HCT116 (cell line): ENCODE data around the gene ZNF334. TPM values are rescaled to one million over a fixed set of nuclear protein-coding genes. Genes with fewer than 3 reads are reported as not detected.

Experiments
- ATAC-seq: fragments of 200-7000 bp; cut with Tn5 transposase; 2 replicates; pipeline ENCODE4 v1.9.1; 2020; ENCODE audit warnings: mild to moderate bottlenecking, moderate library complexity
- BruUV-seq: library from RNA; stranded (reverse); fragments of 400-500 nt; replicated peaks from 2 replicates; lab custom pipeline; 2021; lab: Mats Ljungman, UMichigan
- CTCF ChIA-PET: fragments of 300-600 bp; sonication (Branson Sonifier 250); formaldehyde crosslinking; loops from one replicate; lab custom pipeline; 2021; ENCODE audit warnings: antibody characterized with exemption; lab: Charles Lee
- POLR2A ChIA-PET: fragments of 300-600, 350-600 bp; sonication (Branson Sonifier 250); formaldehyde crosslinking; loops from one replicate; lab custom pipeline; 2021; ENCODE audit warnings: antibody characterized with exemption; lab: Charles Lee
- RAD21 ChIA-PET, 2 experiments: fragments of 300-600 bp; sonication (Branson Sonifier 250); formaldehyde crosslinking; loops; one replicate each; lab custom pipeline; 2023; ENCODE audit warnings: low total read pairs in 2 of 2; ENCODE audit not compliant: uncharacterized antibody in 2 of 2, unreplicated experiment in 2 of 2, low non-redundant PET in 1 of 2; lab: Charles Lee
- DNase-seq: peaks from one replicate; pipeline ENCODE4 v3.0.0-alpha.2; 2010; ENCODE audit warnings: low read depth, low spot score
- H2AFZ ChIP-seq: fragments of 200-600 bp; shearing (Covaris generic), sonication (generic); 2 replicates; pipeline ENCODE4 v1.6.1; 2017; ENCODE audit warnings: low read depth, mixed run types, mixed read lengths, antibody characterized with exemption, low read length; ENCODE audit not compliant: poor library complexity, severe bottlenecking
- H3K27ac ChIP-seq: 2 replicates; pipeline ENCODE4 v1.5.1; 2012; ENCODE audit warnings: low read depth, low read length
- H3K27me3 ChIP-seq: fragments of 200-600 bp; sonication (generic); 2 replicates; pipeline ENCODE4 v1.6.1; 2016; ENCODE audit warnings: mixed run types, low read length, mixed read lengths; ENCODE audit not compliant: insufficient read depth
- H3K36me3 ChIP-seq, 2 experiments: fragments of 200-500 bp in 1 of 2; fragments of 200-600 bp in 1 of 2; sonication (Bioruptor generic) in 1 of 2; sonication (generic) in 1 of 2; 2 replicates each; pipeline versions ENCODE4 v1.5.1 to v1.6.1; 2014 to 2016; ENCODE audit warnings: low read length in 2 of 2, inconsistent platforms in 1 of 2, mixed read lengths in 1 of 2, mixed run types in 1 of 2; ENCODE audit not compliant: insufficient read depth in 2 of 2, control insufficient read depth in 1 of 2
- H3K4me1 ChIP-seq, 2 experiments: fragments of 200-600 bp in 1 of 2; sonication (generic) in 1 of 2; 2 replicates each; pipeline versions ENCODE4 v1.5.1 to v1.6.1; 2012 to 2017; ENCODE audit warnings: low read length in 2 of 2, inconsistent platforms in 1 of 2, mild to moderate bottlenecking in 1 of 2, mixed read lengths in 1 of 2, mixed run types in 1 of 2, moderate library complexity in 1 of 2; ENCODE audit not compliant: insufficient read depth in 2 of 2, control insufficient read depth in 1 of 2
- H3K4me2 ChIP-seq: fragments of 200-600 bp; sonication (generic); 2 replicates; pipeline ENCODE4 v1.6.1; 2017; ENCODE audit warnings: mixed run types, low read length, mixed read lengths
- H3K4me3 ChIP-seq, 2 experiments: fragments of 200-600 bp in 1 of 2; sonication (generic) in 1 of 2; replicated peaks in 1 of 2; 2 replicates each; pipeline ENCODE4 v1.5.1; 2011 to 2016; ENCODE audit warnings: low read length in 2 of 2, control low read depth in 1 of 2, low read depth in 1 of 2, mild to moderate bottlenecking in 1 of 2, mixed read lengths in 1 of 2, mixed run types in 1 of 2
- H3K79me2 ChIP-seq: fragments of 200-600 bp; sonication (generic); 2 replicates; pipeline ENCODE4 v1.6.1; 2017; ENCODE audit warnings: mild to moderate bottlenecking, mixed run types, low read length, moderate library complexity, mixed read lengths; ENCODE audit not compliant: insufficient read depth
- H3K9ac ChIP-seq: fragments of 200-600 bp; sonication (generic); 2 replicates; pipeline ENCODE4 v1.6.1; 2016; ENCODE audit warnings: low read length, mixed read lengths
- H3K9me2 ChIP-seq: fragments of 200-600 bp; sonication (generic), shearing (Covaris generic); 2 replicates; pipeline ENCODE4 v1.6.1; 2017; ENCODE audit warnings: mixed run types, mild to moderate bottlenecking, moderate library complexity; ENCODE audit not compliant: insufficient read depth
- H3K9me3 ChIP-seq, 2 experiments: fragments of 200-500 bp in 1 of 2; fragments of 200-600 bp in 1 of 2; sonication (Bioruptor generic) in 1 of 2; sonication (generic) in 1 of 2; 2 replicates each; pipeline ENCODE4 v1.6.1; 2014 to 2017; ENCODE audit warnings: low read length in 2 of 2, mixed read lengths in 2 of 2, inconsistent platforms in 1 of 2, low read depth in 1 of 2, mild to moderate bottlenecking in 1 of 2, mixed run types in 1 of 2, moderate library complexity in 1 of 2; ENCODE audit not compliant: control insufficient read depth in 1 of 2, insufficient read depth in 1 of 2
- H4K20me1 ChIP-seq: fragments of 200-600 bp; sonication (generic), shearing (Covaris generic); 2 replicates; pipeline ENCODE4 v1.6.1; 2017; ENCODE audit warnings: mixed run types, mild to moderate bottlenecking, moderate library complexity; ENCODE audit not compliant: insufficient read depth
- CBX3 ChIP-seq: IDR thresholded peaks from 2 replicates; pipeline ENCODE4 v1.6.1; 2012; ENCODE audit warnings: low read depth
- CEBPB ChIP-seq: IDR thresholded peaks from 2 replicates; pipeline ENCODE4 v1.6.1; 2012; ENCODE audit warnings: low read depth
- EGR1 ChIP-seq: IDR thresholded peaks from 2 replicates; pipeline ENCODE4 v1.6.1; 2012; ENCODE audit warnings: low read depth
- ELF1 ChIP-seq: IDR thresholded peaks from 2 replicates; pipeline ENCODE4 v1.6.1; 2012; ENCODE audit warnings: low read depth, borderline replicate concordance
- EZH2phosphoT487 ChIP-seq: fragments of 200-600 bp; IDR thresholded peaks from 2 replicates; pipeline ENCODE4 v1.6.1; 2018; ENCODE audit warnings: antibody characterized with exemption, borderline replicate concordance
- FOSL1 ChIP-seq: IDR thresholded peaks from 2 replicates; pipeline ENCODE4 v1.6.1; 2012; ENCODE audit warnings: low read depth
- JUND ChIP-seq: IDR thresholded peaks from 2 replicates; pipeline ENCODE4 v1.6.1; 2012
- POLR2AphosphoS5 ChIP-seq: IDR thresholded peaks from 2 replicates; pipeline ENCODE4 v1.6.1; 2011; ENCODE audit warnings: mild to moderate bottlenecking, low read depth, low read length, moderate library complexity
- SIN3A ChIP-seq: IDR thresholded peaks from 2 replicates; pipeline ENCODE4 v1.6.1; 2012; ENCODE audit warnings: low read depth
- SP1 ChIP-seq: IDR thresholded peaks from 2 replicates; pipeline ENCODE4 v1.6.1; 2012; ENCODE audit warnings: low read depth
- SRF ChIP-seq: IDR thresholded peaks from 2 replicates; pipeline ENCODE4 v1.6.1; 2012; ENCODE audit warnings: low read depth
- TCF7L2 ChIP-seq: IDR thresholded peaks from 2 replicates; pipeline ENCODE4 v1.7.0; 2011; ENCODE audit warnings: borderline replicate concordance, inconsistent platforms; ENCODE audit not compliant: insufficient read depth, insufficient read length; ENCODE audit errors: extremely low read depth
- ZNF274 ChIP-seq: fragments of 200-500 bp; sonication (Bioruptor generic); IDR thresholded peaks from 2 replicates; pipeline ENCODE4 v1.6.1; 2014; ENCODE audit warnings: mild to moderate bottlenecking, low read depth, low read length, inconsistent platforms
- intact Hi-C: fragments of 100-400 bp; cut with micrococcal nuclease; formaldehyde crosslinking; loops from 2 replicates; pipeline ENCODE4 v1.10.0; 2022
- total RNA-seq: library from RNA; stranded (reverse); gene quantifications from one replicate; pipeline ENCODE4 v1.2.1, GENCODE V29; 2021; ENCODE audit not compliant: unreplicated experiment
- TF ChIP-seq, protein P1 (sequence below): IDR thresholded peaks from 2 replicates; pipeline ENCODE4 v1.6.1; 2012; ENCODE audit warnings: low read depth
- TF ChIP-seq, protein P2 (sequence below): IDR thresholded peaks from 2 replicates; pipeline ENCODE4 v1.6.1; 2011; ENCODE audit warnings: mild to moderate bottlenecking, low read length, moderate library complexity; ENCODE audit not compliant: insufficient replicate concordance; ENCODE audit errors: extremely low read depth
- TF ChIP-seq, protein P3 (sequence below): IDR thresholded peaks from 2 replicates; pipeline ENCODE4 v1.6.1; 2012
- TF ChIP-seq, protein P4 (sequence below): IDR thresholded peaks from 2 replicates; pipeline ENCODE4 v1.6.1; 2012

Gene ZNF334
- total RNA-seq, 1 experiment from 2014 or later: not detected

DNA sequence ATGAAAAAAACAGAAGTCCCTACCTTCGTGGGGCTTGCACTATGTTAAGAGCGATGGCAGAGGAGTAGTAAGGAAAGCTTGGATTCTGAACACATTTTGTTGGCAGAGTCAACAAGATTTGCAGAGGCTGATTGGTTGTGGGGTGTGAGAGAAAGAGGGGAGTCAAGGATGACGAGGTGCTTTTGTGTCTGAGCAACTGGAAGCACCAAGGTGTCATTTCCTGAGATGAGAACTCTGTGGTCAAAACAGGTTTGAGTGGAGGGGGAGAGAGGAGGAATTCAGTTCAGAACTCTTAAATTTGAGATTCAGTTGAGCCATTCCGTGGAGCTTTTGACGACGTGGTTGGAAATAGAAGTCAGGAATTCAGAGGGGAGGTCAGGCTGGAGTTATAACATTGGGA lies 33.6 kb upstream of the ZNF334 start:
- no peak for TF ChIP-seq ELF1
- no peak for TF ChIP-seq CEBPB
- no peak for TF ChIP-seq EGR1
- TF ChIP-seq, protein P1, sequence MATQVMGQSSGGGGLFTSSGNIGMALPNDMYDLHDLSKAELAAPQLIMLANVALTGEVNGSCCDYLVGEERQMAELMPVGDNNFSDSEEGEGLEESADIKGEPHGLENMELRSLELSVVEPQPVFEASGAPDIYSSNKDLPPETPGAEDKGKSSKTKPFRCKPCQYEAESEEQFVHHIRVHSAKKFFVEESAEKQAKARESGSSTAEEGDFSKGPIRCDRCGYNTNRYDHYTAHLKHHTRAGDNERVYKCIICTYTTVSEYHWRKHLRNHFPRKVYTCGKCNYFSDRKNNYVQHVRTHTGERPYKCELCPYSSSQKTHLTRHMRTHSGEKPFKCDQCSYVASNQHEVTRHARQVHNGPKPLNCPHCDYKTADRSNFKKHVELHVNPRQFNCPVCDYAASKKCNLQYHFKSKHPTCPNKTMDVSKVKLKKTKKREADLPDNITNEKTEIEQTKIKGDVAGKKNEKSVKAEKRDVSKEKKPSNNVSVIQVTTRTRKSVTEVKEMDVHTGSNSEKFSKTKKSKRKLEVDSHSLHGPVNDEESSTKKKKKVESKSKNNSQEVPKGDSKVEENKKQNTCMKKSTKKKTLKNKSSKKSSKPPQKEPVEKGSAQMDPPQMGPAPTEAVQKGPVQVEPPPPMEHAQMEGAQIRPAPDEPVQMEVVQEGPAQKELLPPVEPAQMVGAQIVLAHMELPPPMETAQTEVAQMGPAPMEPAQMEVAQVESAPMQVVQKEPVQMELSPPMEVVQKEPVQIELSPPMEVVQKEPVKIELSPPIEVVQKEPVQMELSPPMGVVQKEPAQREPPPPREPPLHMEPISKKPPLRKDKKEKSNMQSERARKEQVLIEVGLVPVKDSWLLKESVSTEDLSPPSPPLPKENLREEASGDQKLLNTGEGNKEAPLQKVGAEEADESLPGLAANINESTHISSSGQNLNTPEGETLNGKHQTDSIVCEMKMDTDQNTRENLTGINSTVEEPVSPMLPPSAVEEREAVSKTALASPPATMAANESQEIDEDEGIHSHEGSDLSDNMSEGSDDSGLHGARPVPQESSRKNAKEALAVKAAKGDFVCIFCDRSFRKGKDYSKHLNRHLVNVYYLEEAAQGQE: no peak
- no peak for TF ChIP-seq FOSL1
- TF ChIP-seq JUND: no peak
- TF ChIP-seq, protein P2, sequence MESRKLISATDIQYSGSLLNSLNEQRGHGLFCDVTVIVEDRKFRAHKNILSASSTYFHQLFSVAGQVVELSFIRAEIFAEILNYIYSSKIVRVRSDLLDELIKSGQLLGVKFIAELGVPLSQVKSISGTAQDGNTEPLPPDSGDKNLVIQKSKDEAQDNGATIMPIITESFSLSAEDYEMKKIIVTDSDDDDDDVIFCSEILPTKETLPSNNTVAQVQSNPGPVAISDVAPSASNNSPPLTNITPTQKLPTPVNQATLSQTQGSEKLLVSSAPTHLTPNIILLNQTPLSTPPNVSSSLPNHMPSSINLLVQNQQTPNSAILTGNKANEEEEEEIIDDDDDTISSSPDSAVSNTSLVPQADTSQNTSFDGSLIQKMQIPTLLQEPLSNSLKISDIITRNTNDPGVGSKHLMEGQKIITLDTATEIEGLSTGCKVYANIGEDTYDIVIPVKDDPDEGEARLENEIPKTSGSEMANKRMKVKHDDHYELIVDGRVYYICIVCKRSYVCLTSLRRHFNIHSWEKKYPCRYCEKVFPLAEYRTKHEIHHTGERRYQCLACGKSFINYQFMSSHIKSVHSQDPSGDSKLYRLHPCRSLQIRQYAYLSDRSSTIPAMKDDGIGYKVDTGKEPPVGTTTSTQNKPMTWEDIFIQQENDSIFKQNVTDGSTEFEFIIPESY: no peak
- TF ChIP-seq SIN3A: no peak
- no peak for TF ChIP-seq EZH2phosphoT487
- TF ChIP-seq ZNF274: no peak
- TF ChIP-seq CBX3: no peak
- no peak for TF ChIP-seq POLR2AphosphoS5
- TF ChIP-seq TCF7L2: no peak
- TF ChIP-seq SP1: no peak
- TF ChIP-seq, protein P3, sequence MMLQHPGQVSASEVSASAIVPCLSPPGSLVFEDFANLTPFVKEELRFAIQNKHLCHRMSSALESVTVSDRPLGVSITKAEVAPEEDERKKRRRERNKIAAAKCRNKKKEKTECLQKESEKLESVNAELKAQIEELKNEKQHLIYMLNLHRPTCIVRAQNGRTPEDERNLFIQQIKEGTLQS: no peak
- TF ChIP-seq, protein P4, sequence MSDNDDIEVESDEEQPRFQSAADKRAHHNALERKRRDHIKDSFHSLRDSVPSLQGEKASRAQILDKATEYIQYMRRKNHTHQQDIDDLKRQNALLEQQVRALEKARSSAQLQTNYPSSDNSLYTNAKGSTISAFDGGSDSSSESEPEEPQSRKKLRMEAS: no peak
- TF ChIP-seq SRF: no peak
- POLR2A ChIA-PET: no interaction called here

More for the DNA sequence above, 33.6 kb upstream of the ZNF334 start:
- H3K9ac ChIP-seq: no peak overlapping the region
- no peaks in the 10 kb centered on the region for H3K9me2 ChIP-seq
- H2AFZ ChIP-seq: no peak overlapping the region
- H3K4me1 ChIP-seq: no peaks in the 10 kb centered on the region
- no peak overlapping the region for H3K4me2 ChIP-seq
- DNase-seq (no peak), ATAC-seq (no peak)
- H3K79me2 ChIP-seq: no peaks in the 10 kb centered on the region
- CTCF ChIA-PET: no interaction called here
- H3K4me3 ChIP-seq: no peak overlapping the region
- no peak overlapping the region for H3K27ac ChIP-seq
- no TSS peak for BruUV-seq
- no peaks in the 10 kb centered on the region for H3K36me3 ChIP-seq
- intact Hi-C loops: no loop called here
- 0 out of 2 replicates have a peak, but pooled peaks cover 6% of the 10 kb centered on the region for H3K27me3 ChIP-seq
- H4K20me1 ChIP-seq: no peaks in the 10 kb centered on the region
- no peaks in the 10 kb centered on the region for H3K9me3 ChIP-seq
- RAD21 ChIA-PET: no interaction called here
